HG03097 (cell line): ENCODE results near the gene SDHAF2.
"Not testable (repeated sequence)": the region's sequence is repeated elsewhere in the genome, so short reads cannot be mapped to it uniquely, and the experiment has no call there.

Source experiments
- ATAC-seq: cut with Tn5 transposase; IDR thresholded peaks from one replicate; pipeline ENCODE4 v1.9.1; 2021; ENCODE audit not compliant: unreplicated experiment, low FRiP score

SDHAF2 gene

DNA sequence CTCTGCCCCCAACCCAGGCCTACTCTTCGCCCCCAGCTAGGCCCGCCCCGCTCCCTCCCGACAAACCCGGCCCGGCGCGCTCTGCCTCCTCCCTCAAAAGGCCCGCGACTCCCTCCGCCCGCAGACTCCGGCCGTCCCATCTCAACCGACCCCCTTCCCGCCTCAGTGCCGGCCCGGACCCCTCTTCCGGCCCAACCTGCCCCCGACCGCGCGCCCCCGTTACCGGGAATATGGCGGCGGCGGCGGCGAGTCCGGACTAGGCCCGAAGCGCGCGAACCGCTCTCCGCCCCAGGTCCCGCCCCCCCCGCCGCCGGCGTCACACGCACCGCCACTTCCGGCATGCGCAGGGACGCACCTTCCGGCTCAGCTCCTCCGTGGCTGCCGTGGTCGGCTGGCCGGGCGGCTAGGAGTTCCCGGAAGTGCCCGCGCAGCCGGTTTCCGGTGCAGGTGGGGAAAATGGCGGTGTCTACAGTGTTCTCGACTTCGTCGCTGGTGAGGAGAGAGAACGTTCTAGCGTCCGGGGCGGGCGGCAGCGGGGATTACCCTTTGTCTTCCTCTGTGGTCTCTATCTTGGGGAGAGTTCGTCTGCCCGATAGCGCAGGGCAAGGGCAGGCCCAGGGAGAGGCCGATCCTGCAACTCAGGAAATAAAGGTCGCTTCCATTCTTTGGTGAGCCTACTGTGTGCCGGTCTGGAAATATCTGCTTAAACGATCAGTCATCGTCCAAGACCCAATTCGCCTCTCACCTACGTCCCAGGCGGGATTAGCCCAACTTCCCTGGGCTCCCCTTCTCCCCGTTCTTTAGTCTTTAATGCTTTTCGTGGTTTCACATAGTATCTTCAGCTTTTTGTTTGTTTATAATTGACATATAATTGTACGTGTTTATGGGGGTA lies at the start of gene SDHAF2, which contains the start of gene CPSF7:
Gene SDHAF2, plus strand, starts transcription at position 434 of the 892 bp plus-strand sequence. Its CDS starts 23 bp downstream, at position 457.
Gene CPSF7, minus strand, starts transcription at position 285 of the 892 bp plus-strand sequence. CDS start 740 bp downstream, outside the sequence.
- ATAC-seq = peak; percentile 85

DNA sequence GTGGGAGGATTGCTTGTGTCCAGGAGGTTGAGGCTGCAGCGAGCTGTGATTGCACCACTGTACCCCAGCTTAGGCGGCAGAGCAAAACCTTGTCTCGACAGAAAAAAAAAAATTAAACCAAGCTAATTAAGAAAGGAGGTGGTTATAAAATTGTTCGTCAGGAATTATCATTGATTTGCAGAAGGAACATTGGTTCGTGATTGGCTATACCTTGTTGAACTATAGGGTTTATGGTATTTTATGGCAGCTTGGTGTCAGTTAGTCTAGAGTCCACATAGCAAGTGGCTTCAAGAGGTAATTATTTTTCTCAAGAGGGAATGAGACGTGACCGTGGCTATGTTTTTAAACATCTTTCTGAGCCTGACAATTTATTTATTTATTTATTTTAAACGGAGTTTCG lies 49.0 kb upstream of the SDHAF2 start:
- no peak for ATAC-seq

DNA sequence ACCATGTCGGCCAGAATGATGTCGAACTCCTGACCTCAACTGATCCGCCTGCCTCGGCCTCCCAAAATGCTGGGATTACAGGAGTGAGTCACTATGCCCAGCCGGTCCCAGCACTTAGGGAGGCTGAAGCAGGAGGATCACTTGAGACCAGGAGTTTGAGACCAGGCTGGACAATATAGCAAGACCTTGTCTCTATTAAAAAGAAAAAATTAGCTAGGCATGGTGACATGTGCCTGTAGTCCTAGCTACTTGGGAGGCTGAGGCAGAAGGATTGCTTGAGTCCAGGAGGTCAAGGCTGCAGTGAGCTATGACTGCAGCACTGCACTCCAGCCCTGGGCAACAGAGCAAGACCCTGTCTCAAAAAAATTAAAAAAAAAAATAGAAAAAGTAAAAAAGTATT lies 46.1 kb upstream of the SDHAF2 start:
- ATAC-seq = not testable (repeated sequence)

DNA sequence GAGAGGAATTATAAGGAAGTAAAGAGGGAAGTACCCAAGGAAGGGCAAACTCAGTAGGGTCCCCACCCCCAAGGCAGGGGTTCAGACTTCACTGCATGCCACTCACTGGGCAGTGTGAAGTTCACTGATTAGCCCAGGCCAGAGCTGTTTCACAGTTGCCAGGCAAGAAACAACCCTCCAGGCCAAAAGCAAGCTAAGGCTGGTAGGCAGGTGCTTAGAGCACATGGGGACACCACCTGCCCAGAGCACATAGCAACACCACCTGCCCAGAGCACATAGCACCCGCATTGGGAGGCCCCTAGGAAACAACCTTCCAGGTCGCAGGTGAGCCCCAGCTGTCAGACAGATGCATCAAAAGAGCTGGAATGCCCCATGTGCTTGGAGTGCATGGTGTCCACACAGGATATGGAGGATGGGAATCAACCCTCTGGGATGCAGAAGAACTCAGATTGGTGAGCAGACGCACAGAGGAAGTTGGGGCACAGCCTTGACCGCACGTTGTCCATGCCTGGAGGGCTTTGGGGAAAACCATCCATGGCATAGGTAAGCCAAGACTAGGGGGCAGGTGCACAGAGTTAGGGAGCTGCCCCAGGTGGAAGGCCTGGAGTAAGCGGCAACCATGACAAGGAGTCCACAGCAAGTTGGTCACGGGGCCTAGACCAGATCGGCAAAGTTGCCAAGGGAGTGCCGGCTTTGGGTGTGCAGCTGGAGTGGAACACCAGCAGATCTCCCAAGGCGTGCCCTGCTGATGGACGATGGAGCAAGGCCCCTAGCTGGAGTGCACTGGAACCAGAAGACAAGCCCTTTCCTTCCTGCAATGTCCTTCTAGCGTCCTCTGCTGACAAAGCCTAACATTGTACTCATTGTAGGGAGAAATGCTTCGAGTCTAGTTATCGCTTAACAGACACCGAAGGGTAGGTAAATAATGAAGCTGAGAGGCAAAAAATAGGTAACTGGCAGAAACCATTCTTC lies 45.4 kb upstream of the SDHAF2 start:
- ATAC-seq = no peak

DNA sequence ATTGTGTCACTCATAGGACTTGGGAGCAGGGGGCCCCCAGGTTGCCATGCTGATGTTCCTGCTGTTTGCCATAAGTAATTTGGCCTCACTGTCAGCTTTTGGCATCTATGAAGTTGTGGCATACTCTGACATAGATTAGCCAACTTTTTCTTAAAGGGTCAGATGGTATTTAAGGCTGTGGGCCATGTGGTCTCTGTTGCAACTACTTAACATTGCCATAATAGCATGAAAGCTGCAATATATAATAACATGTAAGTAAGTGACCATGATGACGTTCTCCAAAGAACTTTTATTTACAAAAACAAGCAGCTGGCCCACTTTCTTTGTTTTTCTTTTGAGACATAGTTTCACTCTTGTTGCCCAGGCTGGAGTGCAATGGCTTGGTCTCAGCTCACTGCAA lies 39.8 kb upstream of the SDHAF2 start:
- ATAC-seq = no peak

DNA sequence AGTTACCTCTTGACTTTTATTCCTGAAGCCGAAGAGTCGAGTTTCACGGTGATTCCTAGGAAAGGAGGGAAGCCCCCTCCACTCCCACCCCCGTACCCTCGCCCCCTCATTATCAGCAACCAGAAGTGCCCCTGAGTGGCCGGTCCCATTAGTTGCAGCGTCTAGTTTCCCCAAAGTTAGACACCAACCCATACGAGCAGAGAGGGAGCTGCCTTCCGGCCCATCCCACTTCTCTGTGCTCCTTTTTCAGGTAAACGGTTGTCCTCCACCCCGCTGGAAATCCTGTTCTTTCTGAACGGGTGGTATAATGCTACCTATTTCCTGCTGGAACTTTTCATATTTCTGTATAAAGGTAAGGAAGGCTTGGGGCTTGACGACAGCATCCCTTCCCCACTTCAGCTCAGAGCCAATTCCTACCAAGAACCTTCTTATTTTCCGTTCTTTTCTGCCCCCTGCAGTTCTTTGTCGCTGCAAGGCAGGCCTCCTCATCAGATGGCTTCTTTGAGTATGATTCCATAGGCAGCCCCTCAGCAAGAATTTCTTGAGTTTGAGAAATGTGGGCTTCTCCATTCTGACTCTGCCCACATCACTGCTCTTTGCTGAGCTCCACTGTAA lies 36.8 kb upstream of the SDHAF2 start:
- ATAC-seq = no peak

DNA sequence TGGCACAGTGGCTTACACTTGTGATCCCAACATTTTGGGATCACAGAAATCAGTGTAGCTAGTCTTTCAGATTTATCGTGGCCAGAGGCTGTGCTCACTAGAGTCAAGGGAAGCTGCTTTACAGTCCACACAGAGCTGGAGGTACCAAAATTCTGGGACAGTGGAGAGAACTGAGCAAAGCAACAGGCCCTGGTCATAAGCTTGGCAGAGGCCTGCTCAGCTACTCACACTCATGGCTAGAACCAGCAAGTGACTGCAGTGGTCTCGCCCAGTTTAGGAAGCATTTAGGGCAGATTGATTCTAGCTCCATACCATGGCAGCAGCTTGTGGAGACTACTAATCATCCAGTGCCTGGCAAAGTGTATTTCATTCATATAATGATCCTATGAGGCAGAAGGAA lies 28.8 kb upstream of the SDHAF2 start:
- no peak for ATAC-seq

DNA sequence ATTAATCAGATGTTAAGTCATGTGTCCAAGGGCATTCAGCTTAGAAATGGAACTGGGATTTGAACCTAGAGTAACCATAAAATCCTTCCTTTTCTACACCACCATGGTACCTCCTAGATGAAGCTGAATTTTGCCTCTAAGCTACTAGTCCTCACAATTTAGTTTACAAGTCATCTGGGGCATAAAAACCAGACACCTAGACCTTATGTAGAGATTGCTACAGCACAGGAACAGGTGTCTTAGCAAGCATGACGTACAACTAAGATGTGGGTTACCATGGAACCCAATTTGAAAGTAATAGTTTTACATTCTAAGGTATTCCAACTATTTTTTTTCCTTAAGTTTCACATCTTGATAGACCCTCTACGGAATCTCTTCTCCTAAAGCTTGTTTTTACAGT lies 28.4 kb upstream of the SDHAF2 start:
- no peak for ATAC-seq

DNA sequence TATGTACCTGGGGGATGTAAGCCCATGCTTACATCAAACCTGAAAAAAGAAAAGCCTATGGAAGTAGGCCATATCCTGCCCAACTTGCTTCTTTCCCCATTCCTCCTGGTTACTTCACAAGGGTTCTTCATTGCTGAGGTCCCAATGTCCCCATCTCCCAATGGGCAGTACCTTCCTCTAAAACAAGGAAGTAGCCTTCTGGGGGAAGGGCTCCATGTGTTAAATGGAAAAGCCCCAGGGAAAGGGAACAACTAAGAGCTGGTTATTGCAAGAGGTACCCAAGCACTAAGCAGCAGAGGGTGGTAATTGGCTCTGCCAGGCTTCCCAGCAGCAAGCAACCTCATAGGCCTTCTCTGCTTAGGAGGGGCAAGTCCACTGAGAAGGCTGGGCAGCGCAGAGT lies 26.3 kb upstream of the SDHAF2 start:
- ATAC-seq = no peak

DNA sequence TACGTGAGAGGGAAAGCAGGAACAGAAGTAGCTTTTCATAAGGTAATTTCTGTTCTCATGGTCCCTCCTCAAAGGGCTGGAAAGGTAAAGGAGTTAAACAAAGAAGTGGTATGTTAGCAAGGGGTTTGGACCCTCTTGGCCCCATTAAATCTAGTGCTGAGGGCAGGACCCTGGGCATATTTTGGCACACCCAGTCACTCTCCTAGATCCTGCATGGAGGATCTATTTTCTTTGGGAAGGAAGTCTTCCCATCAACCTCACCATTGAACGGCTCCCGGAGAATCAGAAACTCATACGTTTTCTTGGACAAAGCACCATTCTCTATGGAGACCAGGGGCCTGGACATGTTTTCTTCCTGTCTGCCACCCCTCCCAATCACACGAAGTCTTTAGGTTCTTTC lies 25.8 kb upstream of the SDHAF2 start:
- no peak for ATAC-seq

DNA sequence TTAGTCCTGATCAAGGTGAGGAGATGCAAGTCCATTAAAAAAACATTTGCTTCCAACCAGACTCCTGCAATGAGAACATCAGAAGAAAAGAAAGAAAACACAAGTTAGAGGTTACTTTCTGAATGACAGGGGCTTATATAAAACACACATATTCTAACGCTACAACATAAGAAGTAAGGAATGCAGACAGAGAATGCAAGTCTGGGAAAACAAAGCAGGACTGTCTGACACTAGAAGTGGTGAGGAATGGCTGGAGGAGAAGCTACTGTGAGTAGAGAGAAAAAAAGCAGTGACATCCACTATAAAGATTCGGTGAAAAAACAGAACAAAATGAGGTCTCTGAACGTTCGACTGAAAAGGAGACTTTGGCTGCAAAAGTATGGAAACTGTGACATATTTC lies 25.3 kb upstream of the SDHAF2 start:
- ATAC-seq = no peak

DNA sequence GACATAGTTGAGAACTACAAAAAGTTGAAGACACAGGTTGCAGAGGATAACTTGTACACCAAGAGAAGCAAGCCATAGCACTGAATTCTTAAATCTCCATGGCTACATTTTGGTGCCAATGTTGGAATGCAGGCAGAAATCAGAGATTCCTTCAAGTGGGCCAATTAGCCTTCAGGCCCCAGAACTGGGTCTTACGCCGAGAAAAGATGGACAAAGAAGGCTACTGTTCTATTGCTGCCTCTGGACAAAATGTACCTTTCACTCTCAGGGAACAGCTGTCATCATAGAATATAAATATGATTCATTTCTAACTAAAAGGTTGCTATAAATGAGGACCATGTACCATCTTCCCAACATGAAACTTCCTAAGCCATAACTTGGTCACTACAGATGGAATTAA lies 23.9 kb upstream of the SDHAF2 start:
- no peak for ATAC-seq

DNA sequence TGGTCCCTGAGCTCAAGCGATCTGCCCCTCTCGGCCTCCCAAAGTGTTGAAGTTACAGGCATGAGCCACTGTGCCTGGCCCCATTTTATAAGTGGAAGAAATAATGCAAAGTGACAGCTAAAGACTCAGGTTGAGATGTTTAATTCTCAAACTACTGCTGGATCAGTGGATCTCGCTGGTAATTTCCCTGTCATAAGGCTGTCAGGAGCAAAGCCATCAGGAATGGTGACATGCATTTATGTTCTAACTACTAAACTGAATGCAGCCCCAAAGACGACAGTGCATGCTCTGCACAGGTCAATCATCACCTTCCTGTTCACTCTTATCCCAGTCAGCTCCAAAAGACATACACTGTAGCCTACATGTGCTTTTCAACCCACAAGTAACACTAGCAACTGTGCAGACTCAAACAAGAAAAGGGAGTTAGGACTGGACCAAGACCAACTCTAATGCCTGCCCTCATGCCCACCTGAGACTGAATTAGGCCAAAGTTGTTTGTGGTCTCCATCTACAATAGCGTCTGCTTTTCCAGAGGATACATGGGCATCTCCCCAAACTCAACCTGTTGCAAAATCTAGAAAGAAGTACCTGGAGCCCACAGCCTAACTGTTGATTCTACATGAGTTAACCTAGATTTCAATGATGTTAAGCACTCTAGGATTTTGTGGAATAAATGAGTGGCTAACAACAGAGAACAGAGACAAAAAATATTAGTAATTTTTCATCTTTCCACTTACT lies 22.8 kb upstream of the SDHAF2 start:
- no peak for ATAC-seq

DNA sequence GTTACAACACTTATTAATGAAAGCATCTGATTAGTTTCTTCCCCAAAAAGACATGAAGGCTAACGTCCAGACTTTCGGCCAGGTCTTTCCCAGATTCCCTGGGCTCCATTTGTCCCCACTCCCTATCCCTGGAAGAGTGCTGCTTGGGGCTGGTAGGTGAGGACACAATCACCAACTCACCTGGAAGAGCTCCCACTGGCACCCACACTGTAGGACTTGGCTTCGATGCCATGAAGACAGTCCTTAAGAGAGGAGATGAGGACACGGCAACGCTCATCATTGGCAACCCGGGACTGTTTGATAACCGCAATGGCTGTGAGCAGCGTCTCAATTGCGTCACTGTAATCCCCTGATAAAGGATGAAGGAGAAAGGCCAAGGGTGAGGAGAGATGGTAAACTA lies 18.3 kb upstream of the SDHAF2 start:
- ATAC-seq = no peak

DNA sequence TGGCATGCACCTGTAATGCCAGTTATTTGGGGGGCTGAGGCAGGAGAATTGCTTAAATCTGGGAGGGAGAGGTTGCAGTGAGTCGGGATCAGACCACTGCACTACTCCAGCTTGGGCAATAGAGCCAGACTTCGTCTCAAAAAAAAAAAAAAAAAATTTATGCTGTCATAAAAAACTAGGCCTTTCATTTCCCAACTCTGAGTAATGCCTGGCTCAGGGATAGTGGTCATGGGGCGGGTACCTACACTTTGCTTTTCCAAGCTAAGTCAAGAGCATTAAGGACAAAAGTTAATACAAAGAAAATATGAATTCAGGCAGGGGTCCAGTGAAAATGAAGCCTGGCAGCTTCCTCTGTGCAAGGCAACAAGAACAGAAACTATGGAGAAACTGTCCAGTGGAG lies 16.4 kb upstream of the SDHAF2 start:
- ATAC-seq = no peak

DNA sequence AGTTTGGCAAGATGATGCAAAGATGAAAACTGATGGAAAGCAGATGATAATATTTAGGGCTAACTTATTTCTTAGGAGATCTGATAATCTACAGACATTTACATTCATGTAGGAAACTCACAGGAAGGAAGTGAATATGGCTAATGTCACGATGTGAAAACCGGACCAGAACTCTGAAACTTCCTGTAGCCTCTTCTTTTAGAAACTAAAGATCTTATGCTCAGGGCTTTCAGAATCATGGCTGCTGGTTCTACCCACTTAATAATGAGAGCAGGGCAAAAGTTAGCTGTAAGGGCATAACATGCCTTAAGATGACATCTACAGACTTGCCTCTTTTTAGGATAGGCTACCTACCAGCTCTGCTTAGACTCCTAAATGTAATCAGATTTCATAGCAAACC lies 15.4 kb upstream of the SDHAF2 start:
- ATAC-seq = no peak

DNA sequence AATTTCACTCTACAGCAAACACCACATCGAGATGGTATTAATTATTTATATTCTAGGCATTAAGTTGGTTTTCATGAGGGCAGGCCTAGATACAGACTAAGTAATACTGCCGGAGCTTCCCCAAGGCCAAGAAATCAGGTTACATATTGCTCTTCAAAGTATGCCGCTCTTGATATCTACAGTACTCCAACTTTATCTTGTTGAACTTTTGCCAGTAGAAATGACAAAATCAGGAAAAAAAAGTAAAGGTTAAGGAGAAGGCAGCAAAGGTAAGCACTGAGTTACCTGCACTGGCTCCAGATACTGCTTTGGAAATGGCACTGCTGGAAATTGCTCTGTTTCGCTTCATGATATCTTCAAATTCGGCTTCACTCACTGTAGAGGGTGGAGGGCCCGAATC lies 14.5 kb upstream of the SDHAF2 start:
- no peak for ATAC-seq

DNA sequence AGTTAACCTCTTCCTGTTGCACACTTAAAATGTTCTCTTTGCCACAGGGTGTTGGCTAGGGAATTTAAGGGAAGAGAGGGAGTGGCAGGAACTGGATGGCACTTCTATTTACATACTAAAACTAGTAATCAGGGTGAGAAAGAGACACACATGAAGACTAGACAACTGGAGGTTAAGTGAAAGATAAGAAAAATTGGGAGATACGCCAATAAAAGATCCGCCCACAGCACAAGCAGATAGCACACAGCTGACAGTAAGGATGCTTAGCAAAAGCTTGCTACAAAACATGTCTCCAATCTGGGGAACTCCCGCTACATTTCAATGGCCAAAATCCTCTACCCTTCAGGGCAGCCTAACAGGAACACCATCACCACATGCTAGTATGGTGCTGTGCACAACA lies 13.0 kb upstream of the SDHAF2 start:
- ATAC-seq = no peak

DNA sequence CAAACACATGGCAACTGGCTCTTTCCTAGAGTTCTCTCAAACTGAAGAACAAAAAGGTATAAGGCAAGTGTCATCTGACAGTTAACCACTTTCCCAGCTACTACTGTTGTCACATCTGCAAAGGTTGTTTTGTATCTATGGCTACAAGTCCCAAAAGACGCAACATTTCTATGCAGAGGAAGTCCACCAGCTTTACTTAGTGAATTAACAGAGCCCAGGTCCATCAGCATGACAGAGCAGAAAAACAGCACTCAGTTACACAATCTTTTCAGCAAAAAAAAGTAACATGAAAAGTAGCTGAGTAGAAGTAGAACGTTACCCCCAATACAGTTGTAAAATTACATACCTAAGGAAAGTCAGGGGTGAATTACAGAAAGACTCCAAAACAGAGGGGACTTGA lies 12.3 kb upstream of the SDHAF2 start:
- no peak for ATAC-seq

DNA sequence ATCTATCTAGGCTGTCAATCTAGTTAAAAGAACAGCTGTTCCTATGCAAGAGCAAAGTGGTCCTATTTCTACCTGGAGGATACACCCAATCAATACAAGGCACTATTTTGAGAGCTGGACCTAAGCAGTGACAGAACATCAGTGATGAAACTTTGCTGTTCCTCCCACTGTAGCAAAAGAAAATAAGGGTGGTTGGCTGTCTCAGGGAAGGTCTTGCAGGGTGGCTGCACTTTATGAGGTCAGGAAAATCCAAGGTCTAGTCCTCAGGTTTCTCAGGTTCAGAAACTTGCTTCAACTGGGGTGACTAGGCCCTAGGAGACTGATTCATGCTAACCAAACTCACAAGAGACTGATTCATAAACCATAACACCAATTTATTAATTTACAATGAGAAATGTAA lies 11.8 kb upstream of the SDHAF2 start:
- ATAC-seq = no peak
